ENCODE results near the gene DEFB121. TPM values are rescaled to one million over a fixed set of nuclear protein-coding genes. Genes with fewer than 3 reads are reported as not detected.
"Not testable (repeated sequence)": the region's sequence is repeated elsewhere in the genome, so short reads cannot be mapped to it uniquely, and the experiment has no call there.

The DEFB121 gene
- total RNA-seq, 1 experiment from 2014 or later, result not detected

DNA sequence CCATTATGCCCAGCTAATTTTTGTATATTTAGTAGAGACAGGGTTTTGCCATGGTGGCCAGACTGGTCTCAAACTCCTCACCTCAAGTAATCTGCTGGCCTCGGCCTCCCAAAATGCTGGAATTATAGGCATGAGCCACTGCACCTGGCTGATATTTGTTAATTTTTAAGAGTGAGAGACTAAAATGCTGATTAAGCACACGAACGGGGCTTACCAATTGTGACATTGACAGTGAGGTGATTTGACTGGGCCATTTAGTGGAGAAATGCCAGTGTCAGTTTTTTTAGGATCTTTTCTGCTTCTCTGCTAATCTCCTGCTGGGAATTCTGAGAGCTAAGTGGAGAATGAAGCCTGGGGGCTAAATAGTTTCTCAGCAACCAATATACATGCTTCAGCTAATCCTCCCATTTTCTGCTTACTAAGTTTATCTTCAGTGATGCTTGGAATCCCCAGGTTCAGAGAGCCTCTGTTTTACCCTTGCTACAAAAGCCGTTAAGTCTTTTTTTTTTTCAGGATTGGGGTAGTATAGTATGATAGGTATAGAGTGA, 24.6 kb upstream of the DEFB121 start:
- ChIA-PET POLR2A (ENCODE audit: low non-redundant PET) (no interaction called here), CTCF (interaction anchor here (0.7 kb wide), 1 partner anchor 142 kb away, joined by 3 read pairs; no protein-coding TSS in a partner anchor)
- no peak for TF ChIP-seq CTCF (conservative IDR thresholded peaks at IDR 0.05; ENCODE audit: low read depth, low read length)
- Histone ChIP-seq H3K27me3 (replicated peaks; ENCODE audit: insufficient read depth, low read depth, low read length, poor library complexity) (peaks cover 21% of the 10 kb centered on the region), H3K36me3 (ENCODE audit: insufficient read depth, low read length, poor library complexity, severe bottlenecking) (no peaks in the 10 kb centered on the region), H3K9me3 (ENCODE audit: low read depth, low read length, poor library complexity, severe bottlenecking) (no peaks in the 10 kb centered on the region), H3K27ac (ENCODE audit: low read depth, low read length, poor library complexity, severe bottlenecking) (no peak overlapping the region), H3K4me1 (ENCODE audit: insufficient read depth, low read length, poor library complexity, severe bottlenecking) (no peaks in the 10 kb centered on the region), H3K4me3 (ENCODE audit: low read depth, low read length, poor library complexity, severe bottlenecking) (no peak overlapping the region)
- intact Hi-C loops (cut with micrococcal nuclease; ENCODE audit: unreplicated experiment), result no loop called here
- BruUV-seq (replicated peaks), result no TSS peak
- peak; percentile 20 for DNase-seq (ENCODE audit: low spot score)

DNA sequence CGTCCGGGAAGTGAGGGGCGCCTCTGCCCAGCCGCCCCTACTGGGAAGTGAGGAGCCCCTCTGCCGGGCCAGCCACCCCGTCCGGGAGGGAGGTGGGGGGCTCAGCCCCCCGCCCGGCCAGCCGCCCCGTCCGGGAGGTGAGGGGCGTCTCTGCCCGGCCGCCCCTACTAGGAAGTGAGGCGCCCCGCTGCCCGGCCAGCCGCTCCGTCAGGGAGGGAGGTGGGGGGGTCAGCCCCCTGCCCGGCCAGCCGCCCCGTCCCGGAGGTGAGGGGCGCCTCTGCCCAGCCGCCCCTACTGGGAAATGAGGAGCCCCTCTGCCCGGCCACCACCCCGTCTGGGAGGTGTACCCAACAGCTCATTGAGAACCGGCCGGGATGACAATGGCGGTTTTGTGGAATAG, 21.6 kb upstream of the DEFB121 start:
- H3K4me1 ChIP-seq (ENCODE audit: insufficient read depth, low read length, poor library complexity, severe bottlenecking); DNase-seq (ENCODE audit: low spot score); CTCF ChIA-PET; POLR2A ChIA-PET (ENCODE audit: low non-redundant PET); H3K36me3 ChIP-seq (ENCODE audit: insufficient read depth, low read length, poor library complexity, severe bottlenecking); BruUV-seq (replicated peaks); intact Hi-C loops (cut with micrococcal nuclease; ENCODE audit: unreplicated experiment); H3K9me3 ChIP-seq (ENCODE audit: low read depth, low read length, poor library complexity, severe bottlenecking); H3K27ac ChIP-seq (ENCODE audit: low read depth, low read length, poor library complexity, severe bottlenecking); H3K4me3 ChIP-seq (ENCODE audit: low read depth, low read length, poor library complexity, severe bottlenecking): not testable (repeated sequence)
- H3K27me3 ChIP-seq (replicated peaks; ENCODE audit: insufficient read depth, low read depth, low read length, poor library complexity), result peaks cover 34% of the 10 kb centered on the region

DNA sequence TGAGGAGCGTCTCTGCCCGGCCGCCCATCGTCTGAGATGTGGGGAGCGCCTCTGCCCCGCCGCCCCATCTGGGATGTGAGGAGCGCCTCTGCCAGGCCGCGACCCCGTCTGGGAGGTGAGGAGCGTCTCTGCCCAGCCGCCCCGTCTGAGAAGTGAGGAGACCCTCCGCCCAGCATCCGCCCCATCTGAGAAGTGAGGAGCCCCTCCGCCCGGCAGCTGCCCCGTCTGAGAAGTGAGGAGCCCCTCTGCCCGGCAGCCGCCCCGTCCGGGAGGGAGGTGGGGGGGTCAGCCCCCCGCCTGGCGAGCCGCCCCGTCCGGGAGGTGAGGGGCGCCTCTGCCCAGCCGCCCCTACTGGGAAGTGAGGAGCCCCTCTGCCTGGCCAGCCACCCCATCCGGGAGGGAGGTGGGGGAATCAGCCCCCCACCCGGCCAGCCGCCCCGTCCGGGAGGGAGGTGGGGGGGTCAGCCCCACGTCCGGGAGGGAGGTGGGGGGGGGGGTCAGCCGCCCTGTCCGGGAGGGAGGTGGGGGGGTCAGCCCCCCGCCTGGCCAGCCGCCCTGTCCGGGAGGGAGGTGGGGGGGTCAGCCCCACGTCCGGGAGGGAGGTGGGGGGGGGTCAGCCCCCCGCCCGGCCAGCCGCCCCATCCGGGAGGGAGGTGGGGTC, 21.0 kb upstream of the DEFB121 start:
- H3K36me3 ChIP-seq (ENCODE audit: insufficient read depth, low read length, poor library complexity, severe bottlenecking); H3K4me3 ChIP-seq (ENCODE audit: low read depth, low read length, poor library complexity, severe bottlenecking); BruUV-seq (replicated peaks); H3K4me1 ChIP-seq (ENCODE audit: insufficient read depth, low read length, poor library complexity, severe bottlenecking); CTCF ChIA-PET; POLR2A ChIA-PET (ENCODE audit: low non-redundant PET); intact Hi-C loops (cut with micrococcal nuclease; ENCODE audit: unreplicated experiment); DNase-seq (ENCODE audit: low spot score); H3K27ac ChIP-seq (ENCODE audit: low read depth, low read length, poor library complexity, severe bottlenecking); H3K9me3 ChIP-seq (ENCODE audit: low read depth, low read length, poor library complexity, severe bottlenecking): not testable (repeated sequence)
- peaks cover 35% of the 10 kb centered on the region for H3K27me3 ChIP-seq (replicated peaks; ENCODE audit: insufficient read depth, low read depth, low read length, poor library complexity)

DNA sequence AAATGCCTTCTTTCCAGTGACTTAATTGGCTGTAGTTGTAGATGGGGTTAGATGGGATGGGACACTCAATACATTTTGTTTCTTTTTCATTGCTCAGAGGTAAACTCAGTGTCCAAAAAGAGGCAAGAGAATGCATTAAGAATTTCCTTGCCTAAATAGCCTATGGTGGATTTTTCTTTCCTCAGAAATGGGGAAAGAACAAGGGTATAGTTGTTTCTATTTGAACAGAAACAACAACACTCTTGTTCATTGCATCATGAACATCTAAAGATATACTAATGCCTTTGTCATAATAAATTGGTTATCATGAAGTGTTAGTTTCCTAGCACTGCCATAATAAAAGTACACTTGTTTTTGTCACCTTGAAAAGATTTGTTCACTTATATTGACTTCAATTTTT, 19.8 kb upstream of the DEFB121 start:
- ChIA-PET POLR2A (ENCODE audit: low non-redundant PET) (no interaction called here), CTCF (no interaction called here)
- H3K27ac ChIP-seq (ENCODE audit: low read depth, low read length, poor library complexity, severe bottlenecking), result no peak overlapping the region
- TF ChIP-seq EZH2 (IDR thresholded peaks at IDR 0.05; ENCODE audit: borderline replicate concordance, low read depth, low read length, poor library complexity, severe bottlenecking) (no peak), CTCF (conservative IDR thresholded peaks at IDR 0.05; ENCODE audit: low read depth, low read length) (no peak)
- H3K4me1 ChIP-seq (ENCODE audit: insufficient read depth, low read length, poor library complexity, severe bottlenecking), result no peaks in the 10 kb centered on the region
- H3K4me3 ChIP-seq (ENCODE audit: low read depth, low read length, poor library complexity, severe bottlenecking), result no peak overlapping the region
- DNase-seq (ENCODE audit: low spot score), result no peak
- H3K27me3 ChIP-seq (replicated peaks; ENCODE audit: insufficient read depth, low read depth, low read length, poor library complexity), result peaks cover 46% of the 10 kb centered on the region
- H3K36me3 ChIP-seq (ENCODE audit: insufficient read depth, low read length, poor library complexity, severe bottlenecking), result no peaks in the 10 kb centered on the region
- BruUV-seq (replicated peaks), result no TSS peak
- H3K9me3 ChIP-seq (ENCODE audit: low read depth, low read length, poor library complexity, severe bottlenecking), result no peaks in the 10 kb centered on the region
- intact Hi-C loops (cut with micrococcal nuclease; ENCODE audit: unreplicated experiment), result no loop called here

Data from A673 (cell line).